Gastroesophageal sphincter (tissue), 3 donors: ENCODE results near the gene HAUS7.

Experiments
- CTCF ChIP-seq, 4 experiments: fragments of 200-600 bp in 2 of 4; fragments of 450-650 bp in 2 of 4; sonication (generic) in 1 of 4; IDR thresholded peaks; one replicate each; pipeline ENCODE4 v1.5.1; 2017 to 2019; ENCODE audit warnings: antibody characterized with exemption in 4 of 4, mild to moderate bottlenecking in 2 of 4, moderate library complexity in 2 of 4
- POLR2AphosphoS5 ChIP-seq: sonication (generic); formaldehyde crosslinking; IDR thresholded peaks from one replicate; pipeline ENCODE4 v1.6.1; 2017; ENCODE audit warnings: antibody characterized with exemption

DNA sequence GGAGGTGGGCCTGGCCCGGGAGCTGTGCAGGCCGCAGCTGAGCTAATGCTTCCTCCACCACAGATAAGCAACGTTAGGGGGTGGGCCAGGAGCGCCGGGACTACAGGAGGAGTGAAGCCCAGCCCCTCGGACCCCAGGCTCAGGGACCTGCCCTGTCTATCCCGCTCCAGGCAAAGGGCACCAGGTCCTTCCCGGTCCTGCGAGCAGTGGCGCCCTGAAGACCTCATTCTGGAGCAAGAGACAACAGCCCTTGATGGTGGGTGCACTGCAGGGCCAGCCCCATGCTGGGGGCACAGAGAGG is 23.8 kb downstream of the HAUS7 start:
- TF ChIP-seq CTCF (IDR thresholded peaks at IDR 0.05) (no peak), POLR2AphosphoS5 (no peak)
